Chondrocyte (in vitro differentiated cells): ENCODE results near the gene SCLY. TPM values are rescaled to one million over a fixed set of nuclear protein-coding genes. Genes with fewer than 3 reads are reported as not detected.

Experiments used
- DNase-seq: peaks from one replicate; pipeline ENCODE4 v3.0.0; 2021; ENCODE audit warnings: mixed read lengths, low spot score
- H3K27ac Mint-ChIP-seq: one replicate; pipeline ENCODE4 v1.8.0; 2021; ENCODE audit warnings: mild to moderate bottlenecking, moderate library complexity, mixed read lengths; ENCODE audit not compliant: unreplicated experiment
- H3K27me3 Mint-ChIP-seq: 2 replicates; pipeline ENCODE4 v1.8.0; 2021; ENCODE audit warnings: low read depth, mixed read lengths
- H3K36me3 Mint-ChIP-seq: 2 replicates; pipeline ENCODE4 v1.8.0; 2021; ENCODE audit warnings: low read depth, mixed read lengths
- H3K4me1 Mint-ChIP-seq: 2 replicates; pipeline ENCODE4 v1.8.0; 2021; ENCODE audit warnings: low read depth, mild to moderate bottlenecking, mixed read lengths
- H3K4me3 Mint-ChIP-seq: one replicate; pipeline ENCODE4 v1.8.0; 2021; ENCODE audit warnings: mild to moderate bottlenecking, moderate library complexity, mixed read lengths; ENCODE audit not compliant: unreplicated experiment
- H3K9me3 Mint-ChIP-seq: 2 replicates; pipeline ENCODE4 v1.8.0; 2021; ENCODE audit warnings: low read depth, mixed read lengths
- total RNA-seq: library from RNA; stranded (reverse); gene quantifications from 3 replicates; pipeline ENCODE4 v1.2.1, GENCODE V29; 2021
- TF ChIP-seq, protein P1 (sequence below): fragments of 200-600 bp; sonication (generic); IDR thresholded peaks from 2 replicates; pipeline ENCODE4 v1.5.0; 2021; ENCODE audit warnings: antibody characterized with exemption, mild to moderate bottlenecking, moderate library complexity

SCLY gene
- total RNA-seq, 1 donor from 2014 or later, result 12.7 TPM

DNA sequence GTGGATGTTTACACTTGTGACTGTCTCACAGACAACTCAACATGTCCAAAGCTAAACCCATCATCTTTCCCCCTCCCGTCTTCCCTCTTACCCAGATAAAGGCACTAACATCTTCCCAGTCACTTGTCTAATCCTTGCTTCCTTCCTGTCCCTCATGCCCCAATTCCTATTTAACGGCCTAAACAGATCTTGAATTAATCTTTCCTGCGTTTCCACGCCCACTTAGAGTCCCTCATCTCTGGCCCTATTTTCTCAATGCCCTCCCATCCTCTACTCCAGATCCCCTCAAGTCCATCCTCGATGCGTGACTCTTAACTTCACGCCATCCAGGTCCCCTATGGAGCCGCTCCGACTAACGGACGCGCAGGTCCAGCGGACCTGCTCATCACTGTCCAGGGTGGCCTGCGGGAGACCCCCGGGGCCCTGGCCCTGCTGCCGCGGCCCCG, 682 bp upstream of the SCLY start:
- no peaks in the 10 kb centered on the region for H3K27me3 Mint-ChIP-seq
- H3K27ac Mint-ChIP-seq, result peak overlapping the region; percentile 88
- H3K4me1 Mint-ChIP-seq, result peaks cover 18% of the 10 kb centered on the region
- no peaks in the 10 kb centered on the region for H3K9me3 Mint-ChIP-seq
- peak overlapping the region; percentile 89 for H3K4me3 Mint-ChIP-seq
- peaks cover 7% of the 10 kb centered on the region for H3K36me3 Mint-ChIP-seq
- DNase-seq, result no peak
- TF ChIP-seq, protein P1, sequence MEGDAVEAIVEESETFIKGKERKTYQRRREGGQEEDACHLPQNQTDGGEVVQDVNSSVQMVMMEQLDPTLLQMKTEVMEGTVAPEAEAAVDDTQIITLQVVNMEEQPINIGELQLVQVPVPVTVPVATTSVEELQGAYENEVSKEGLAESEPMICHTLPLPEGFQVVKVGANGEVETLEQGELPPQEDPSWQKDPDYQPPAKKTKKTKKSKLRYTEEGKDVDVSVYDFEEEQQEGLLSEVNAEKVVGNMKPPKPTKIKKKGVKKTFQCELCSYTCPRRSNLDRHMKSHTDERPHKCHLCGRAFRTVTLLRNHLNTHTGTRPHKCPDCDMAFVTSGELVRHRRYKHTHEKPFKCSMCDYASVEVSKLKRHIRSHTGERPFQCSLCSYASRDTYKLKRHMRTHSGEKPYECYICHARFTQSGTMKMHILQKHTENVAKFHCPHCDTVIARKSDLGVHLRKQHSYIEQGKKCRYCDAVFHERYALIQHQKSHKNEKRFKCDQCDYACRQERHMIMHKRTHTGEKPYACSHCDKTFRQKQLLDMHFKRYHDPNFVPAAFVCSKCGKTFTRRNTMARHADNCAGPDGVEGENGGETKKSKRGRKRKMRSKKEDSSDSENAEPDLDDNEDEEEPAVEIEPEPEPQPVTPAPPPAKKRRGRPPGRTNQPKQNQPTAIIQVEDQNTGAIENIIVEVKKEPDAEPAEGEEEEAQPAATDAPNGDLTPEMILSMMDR, result no peak

GRCh38 chr2:238061315-238062202, 758 bp downstream of the SCLY start:
- peak overlapping the region; percentile 89 for H3K4me3 Mint-ChIP-seq
- DNase-seq, result no peak

GRCh38 chr2:238063414-238064189, 2.8 kb downstream of the SCLY start:
- Mint-ChIP-seq H3K4me1 (peaks cover 18% of the 10 kb centered on the region), H3K36me3 (peaks cover 14% of the 10 kb centered on the region), H3K9me3 (no peaks in the 10 kb centered on the region), H3K27me3 (no peaks in the 10 kb centered on the region), H3K4me3 (no peak overlapping the region), H3K27ac (no peak overlapping the region)
- DNase-seq, result no peak
- TF ChIP-seq, protein P1, result no peak

More at GRCh38 chr2:238061315-238062202, 758 bp downstream of the SCLY start:
- no peaks in the 10 kb centered on the region for H3K27me3 Mint-ChIP-seq
- H3K27ac Mint-ChIP-seq, result peak overlapping the region; percentile 88
- peaks cover 18% of the 10 kb centered on the region for H3K4me1 Mint-ChIP-seq
- H3K9me3 Mint-ChIP-seq, result no peaks in the 10 kb centered on the region
- TF ChIP-seq, protein P1, result no peak
- H3K36me3 Mint-ChIP-seq, result peaks cover 11% of the 10 kb centered on the region

DNA sequence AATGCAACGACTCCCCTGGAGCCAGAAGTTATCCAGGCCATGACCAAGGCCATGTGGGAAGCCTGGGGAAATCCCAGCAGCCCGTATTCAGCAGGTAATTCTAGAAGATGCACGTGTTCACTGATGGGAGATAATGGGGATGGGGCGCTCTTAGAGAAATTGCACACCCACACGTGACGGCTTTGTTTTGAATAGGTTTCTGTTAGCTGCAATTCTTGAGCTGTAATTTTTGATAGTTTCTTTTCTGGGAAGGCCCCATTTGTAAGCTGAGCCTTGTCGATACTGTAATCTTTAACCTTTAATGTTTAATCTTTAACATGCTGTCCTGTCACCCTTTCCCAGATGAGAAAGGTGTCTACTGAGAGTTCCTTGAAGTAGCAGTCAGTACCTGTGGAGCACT, 3.6 kb downstream of the SCLY start:
- DNase-seq, result no peak
- Mint-ChIP-seq H3K9me3 (no peaks in the 10 kb centered on the region), H3K36me3 (peaks cover 16% of the 10 kb centered on the region), H3K4me1 (peaks cover 15% of the 10 kb centered on the region), H3K4me3 (no peak overlapping the region), H3K27me3 (no peaks in the 10 kb centered on the region), H3K27ac (no peak overlapping the region)
- TF ChIP-seq, protein P1, result no peak
